ENCODE data around the gene NAP1L4.
A peak's percentile ranks its signal among the peaks of the same experiment; 100 is the strongest.

The NAP1L4 gene

GRCh38 chr11:3010004-3010403 is 17.9 kb upstream of the NAP1L4 start:
- no peak for DNase-seq

GRCh38 chr11:3009481-3009880 is 17.4 kb upstream of the NAP1L4 start:
- no peak for DNase-seq

- no peak for DNase-seq
Measured at GRCh38 chr11:3008746-3009336, 16.7 kb upstream of the NAP1L4 start.

GRCh38 chr11:3007404-3008010 is 15.4 kb upstream of the NAP1L4 start:
- DNase-seq: no peak

- DNase-seq: no peak
Measured at GRCh38 chr11:3006505-3007260, 14.6 kb upstream of the NAP1L4 start.

- no peak for DNase-seq
Measured at GRCh38 chr11:3004481-3004880, 12.4 kb upstream of the NAP1L4 start.

GRCh38 chr11:3003396-3004231 is 11.5 kb upstream of the NAP1L4 start:
- no peak for DNase-seq

GRCh38 chr11:3002871-3003270 is 10.7 kb upstream of the NAP1L4 start:
- DNase-seq: no peak

- no peak for DNase-seq
Measured at GRCh38 chr11:3002351-3002861, 10.3 kb upstream of the NAP1L4 start.

- DNase-seq: no peak
Measured at GRCh38 chr11:3001496-3001895, 9.4 kb upstream of the NAP1L4 start.

GRCh38 chr11:3000032-3000961 is 8.2 kb upstream of the NAP1L4 start:
- DNase-seq: peak; percentile 78

GRCh38 chr11:2999464-2999998 is 7.4 kb upstream of the NAP1L4 start:
- peak; percentile 1 for DNase-seq

GRCh38 chr11:2998073-2998850 is 6.1 kb upstream of the NAP1L4 start:
- DNase-seq: peak; percentile 15

GRCh38 chr11:2997406-2997805 is 5.3 kb upstream of the NAP1L4 start:
- no peak for DNase-seq

- DNase-seq: peak; percentile 8
Measured at GRCh38 chr11:2996976-2997375, 4.8 kb upstream of the NAP1L4 start.

GRCh38 chr11:2995893-2996554 is 3.9 kb upstream of the NAP1L4 start:
- DNase-seq: peak; percentile 13

- DNase-seq: no peak
Measured at GRCh38 chr11:2995031-2995561, 3.0 kb upstream of the NAP1L4 start.

- no peak for DNase-seq
Measured at GRCh38 chr11:2994336-2994730, 2.2 kb upstream of the NAP1L4 start.

GRCh38 chr11:2992997-2993325 is 832 bp upstream of the NAP1L4 start:
- no peak for DNase-seq
